ENCODE results near the gene AKT3.

AKT3 gene

DNA sequence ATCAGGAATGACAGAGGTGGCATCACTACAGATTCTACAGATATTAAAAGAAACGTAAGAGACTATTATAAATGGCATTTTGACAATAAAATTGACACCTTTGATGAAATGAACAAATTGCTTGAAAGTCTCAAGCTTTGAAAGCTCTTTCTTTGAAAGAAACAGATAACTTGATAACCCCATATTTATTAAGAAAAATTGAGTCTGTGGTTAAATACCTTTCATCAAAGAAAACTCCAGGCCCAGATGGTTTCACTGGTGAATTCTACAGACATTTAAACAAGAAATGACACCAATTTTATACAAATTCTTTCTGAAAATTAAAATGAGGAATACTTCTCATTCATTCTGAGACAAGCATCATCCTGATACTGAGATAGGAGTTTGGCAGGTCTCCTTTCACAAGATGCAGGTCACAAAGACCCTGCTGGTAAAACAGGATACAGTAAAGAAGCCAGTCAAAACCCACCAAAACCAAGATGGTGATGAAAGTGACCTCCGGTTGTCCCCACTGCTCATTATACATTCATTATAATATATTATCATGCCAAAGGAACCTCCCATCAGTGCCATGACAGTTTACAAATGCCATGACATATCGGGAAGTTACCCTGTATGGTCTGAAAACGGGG, 210.9 kb downstream of the AKT3 start:
- no peak for DNase-seq
- TF ChIP-seq CTCF (IDR thresholded peaks at IDR 0.05) = no peak

GRCh38 chr1:243638186-243638585, 211.9 kb downstream of the AKT3 start:
- Histone ChIP-seq H3K27me3 (no peaks in the 10 kb centered on the region), H3K36me3 (peaks cover 9 to 15% (median 10%) of the 10 kb centered on the region in 3 donors), H3K27ac (no peak overlapping the region), H3K9me3 (peaks cover 4 to 12% (median 8%) of the 10 kb centered on the region in 3 donors), H3K4me1 (peaks cover 0 to 15% (median 0%) of the 10 kb centered on the region in 4 donors), H3K4me3 (no peak overlapping the region)
- TF ChIP-seq CTCF (IDR thresholded peaks at IDR 0.05) = no peak
- intact Hi-C loops (cut with DNase I; ENCODE audit: low total_unique reads) = no loop called here
- DNase-seq = no peak

More for the DNA sequence above, 210.9 kb downstream of the AKT3 start:
- intact Hi-C loops (cut with DNase I; ENCODE audit: low total_unique reads) = no loop called here
- H3K36me3 ChIP-seq = peaks cover 9 to 15% (median 14%) of the 10 kb centered on the region in 3 donors
- no peak overlapping the region for H3K27ac ChIP-seq
- no peak overlapping the region for H3K4me3 ChIP-seq
- H3K27me3 ChIP-seq = no peaks in the 10 kb centered on the region
- peaks cover 0 to 15% (median 0%) of the 10 kb centered on the region in 4 donors for H3K4me1 ChIP-seq
- peaks cover 4 to 12% (median 8%) of the 10 kb centered on the region in 3 donors for H3K9me3 ChIP-seq

GRCh38 chr1:243628476-243628907, 221.6 kb downstream of the AKT3 start:
- TF ChIP-seq CTCF (IDR thresholded peaks at IDR 0.05) = no peak
- Histone ChIP-seq H3K4me1 (peaks cover 0 to 5% (median 0%) of the 10 kb centered on the region in 4 donors), H3K36me3 (peaks cover 12 to 28% (median 28%) of the 10 kb centered on the region in 3 donors), H3K9me3 (no peaks in the 10 kb centered on the region), H3K27me3 (no peaks in the 10 kb centered on the region), H3K4me3 (no peak overlapping the region), H3K27ac (no peak overlapping the region)
- DNase-seq = no peak
- intact Hi-C loops (cut with DNase I; ENCODE audit: low total_unique reads) = no loop called here

DNA sequence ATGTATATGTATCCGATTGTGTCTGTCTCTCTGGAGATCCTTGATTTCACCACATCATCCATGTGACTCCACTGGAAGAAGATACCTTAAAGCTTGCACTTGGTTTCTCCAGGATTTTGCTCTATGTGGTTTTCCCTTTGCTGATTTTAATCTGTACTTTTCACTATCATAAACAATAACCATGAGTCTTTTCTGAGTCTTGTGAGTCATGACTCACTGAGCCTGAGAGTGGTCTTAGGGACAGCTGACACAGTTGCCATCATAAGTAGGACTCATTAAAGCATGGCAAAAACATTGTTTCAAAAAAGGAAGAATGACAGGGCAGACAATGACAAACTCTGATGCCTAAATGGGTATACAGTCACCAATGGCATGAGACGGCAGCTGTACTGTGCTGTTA, 226.2 kb downstream of the AKT3 start:
- H3K36me3 ChIP-seq = peaks cover 8 to 28% (median 25%) of the 10 kb centered on the region in 3 donors
- no peak overlapping the region for H3K4me3 ChIP-seq
- H3K27me3 ChIP-seq = no peaks in the 10 kb centered on the region
- no peak overlapping the region for H3K27ac ChIP-seq
- DNase-seq = no peak
- intact Hi-C loops (cut with DNase I; ENCODE audit: low total_unique reads) = no loop called here
- peaks cover 0 to 5% (median 0%) of the 10 kb centered on the region in 4 donors for H3K4me1 ChIP-seq
- no peak for TF ChIP-seq CTCF (IDR thresholded peaks at IDR 0.05)
- no peaks in the 10 kb centered on the region for H3K9me3 ChIP-seq

DNA sequence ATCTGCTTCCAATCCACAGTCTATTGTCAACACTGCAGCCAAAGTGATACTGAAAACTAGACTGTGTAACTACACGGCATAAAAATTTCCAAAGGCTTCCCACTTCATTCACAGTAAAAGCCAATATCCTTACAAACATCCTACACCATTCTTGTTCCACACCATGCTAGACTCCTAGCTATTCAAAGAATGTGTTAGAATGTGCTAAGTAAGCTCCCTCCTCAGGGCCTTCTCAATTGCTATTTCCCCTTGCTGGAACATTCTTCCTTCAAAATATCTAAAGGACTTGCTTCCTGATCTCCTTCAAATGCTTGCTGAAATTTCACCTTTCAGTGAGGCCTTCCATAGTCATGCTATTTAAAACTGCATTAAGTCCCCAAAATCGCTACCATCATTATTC, 228.1 kb downstream of the AKT3 start:
- intact Hi-C loops (cut with DNase I; ENCODE audit: low total_unique reads) = no loop called here
- Histone ChIP-seq H3K36me3 (peaks cover 8 to 25% (median 22%) of the 10 kb centered on the region in 3 donors), H3K4me3 (no peak overlapping the region), H3K9me3 (no peaks in the 10 kb centered on the region), H3K4me1 (no peaks in the 10 kb centered on the region), H3K27ac (no peak overlapping the region), H3K27me3 (no peaks in the 10 kb centered on the region)
- no peak for DNase-seq
- no peak for TF ChIP-seq CTCF (IDR thresholded peaks at IDR 0.05)

Data from tibial artery (tissue), 4 donors.